A549 (cell line): ENCODE data around the gene PCYT2. TPM values are rescaled to one million over a fixed set of nuclear protein-coding genes. Genes with fewer than 3 reads are reported as not detected.

Experiments
- ATAC-seq, 2 experiments: fragments of 200-7000 bp in 1 of 2; fragments of >200 bp in 1 of 2; cut with Nextera tagmentation in 1 of 2; cut with Tn5 transposase in 1 of 2; 3 replicates each; pipeline versions ENCODE4 v1.8.0 to v1.9.1; 2018 to 2020; ENCODE audit warnings: mild to moderate bottlenecking in 1 of 2, moderate library complexity in 1 of 2
- CTCF ChIA-PET: fragments of 300-600 bp; sonication (Branson Sonifier 250); formaldehyde crosslinking; extraction: SDS; loops from one replicate; lab custom pipeline; 2021; ENCODE audit warnings: antibody characterized with exemption, inconsistent platforms; lab: Yijun Ruan, JAX
- POLR2A ChIA-PET: fragments of 350-600 bp; formaldehyde crosslinking; extraction: SDS; loops from one replicate; lab custom pipeline; 2021; ENCODE audit warnings: antibody characterized with exemption, inconsistent platforms; lab: Yijun Ruan, JAX
- DNase-seq, 2 experiments: peaks; one replicate each; pipeline versions ENCODE4 v3.0.0 to v3.0.0-alpha.2; 2011 to 2016; ENCODE audit warnings: low read depth in 1 of 2, low spot score in 1 of 2
- FAIRE-seq: peaks from 2 replicates; lab custom pipeline; 2011; peaks lifted over from hg19 to GRCh38; lab: Jason Lieb, UNC
- H3K27ac ChIP-seq, 2 experiments: fragments of >200 bp; sonication (Bioruptor Twin); formaldehyde crosslinking; 3 replicates each; pipeline ENCODE4 v1.5.1; 2016 to 2017
- H3K4me1 ChIP-seq: fragments of >200 bp; sonication (Bioruptor Twin); formaldehyde crosslinking; 3 replicates; pipeline ENCODE4 v1.6.1; 2016
- H3K4me2 ChIP-seq: fragments of >200 bp; sonication (Bioruptor Twin); formaldehyde crosslinking; 3 replicates; pipeline ENCODE4 v1.6.1; 2016
- H3K4me3 ChIP-seq: fragments of >200 bp; sonication (Bioruptor Twin); formaldehyde crosslinking; 3 replicates; pipeline ENCODE4 v1.5.1; 2016
- H3K9me3 ChIP-seq: fragments of >200 bp; sonication (Bioruptor Twin); formaldehyde crosslinking; 3 replicates; pipeline ENCODE4 v1.6.1; 2016
- BHLHE40 ChIP-seq: IDR thresholded peaks from 2 replicates; pipeline ENCODE4 v1.6.1; 2012; ENCODE audit warnings: low read depth, low read length, inconsistent platforms
- CBX2 ChIP-seq: fragments of 200-600 bp; sonication (generic); IDR thresholded peaks from 2 replicates; pipeline ENCODE4 v1.6.1; 2016; ENCODE audit warnings: low read depth, mild to moderate bottlenecking, borderline replicate concordance
- CBX8 ChIP-seq: fragments of 200-600 bp; sonication (generic); IDR thresholded peaks from 2 replicates; pipeline ENCODE4 v1.6.1; 2016
- CHD2 ChIP-seq: fragments of 150-350 bp; IDR thresholded peaks from 2 replicates; pipeline ENCODE4 v1.6.1; 2014; ENCODE audit warnings: low read length; ENCODE audit not compliant: partially characterized antibody
- CTCF ChIP-seq: fragments of >200 bp; sonication (Bioruptor Twin); formaldehyde crosslinking; IDR thresholded peaks from 3 replicates; pipeline ENCODE4 v1.5.1; 2016
- E2F6 ChIP-seq: IDR thresholded peaks from 2 replicates; pipeline ENCODE4 v1.6.1; 2012; ENCODE audit warnings: low read depth, borderline replicate concordance
- EHF ChIP-seq: fragments of 250-450 bp; sonication (Bioruptor Pico); IDR thresholded peaks from 2 replicates; pipeline ENCODE4 v1.5.0; 2020; ENCODE audit warnings: mild to moderate bottlenecking
- EHMT2 ChIP-seq: fragments of 200-600 bp; sonication (generic); IDR thresholded peaks from 2 replicates; pipeline ENCODE4 v1.6.1; 2016; ENCODE audit warnings: antibody characterized with exemption, low read depth, mild to moderate bottlenecking, moderate library complexity
- ELK1 ChIP-seq: fragments of 150-350 bp; IDR thresholded peaks from 2 replicates; pipeline ENCODE4 v1.6.1; 2014; ENCODE audit warnings: low read depth, mild to moderate bottlenecking, low read length
- EP300 ChIP-seq, 2 experiments: fragments of >200 bp; sonication (Bioruptor Twin); formaldehyde crosslinking; IDR thresholded peaks; 2 replicates in 1 of 2; 3 replicates in 1 of 2; pipeline ENCODE4 v1.6.1; 2016 to 2017
- ESRRA ChIP-seq: fragments of 150-350 bp; IDR thresholded peaks from 2 replicates; pipeline ENCODE4 v1.6.1; 2014; ENCODE audit warnings: mild to moderate bottlenecking, low read length, borderline replicate concordance
- FOSB ChIP-seq: fragments of 250-450 bp; sonication (Bioruptor Pico); IDR thresholded peaks from 2 replicates; pipeline ENCODE4 v1.5.0; 2020; ENCODE audit warnings: mild to moderate bottlenecking, moderate library complexity
- FOXS1 ChIP-seq: fragments of 250-450 bp; sonication (Bioruptor Pico); IDR thresholded peaks from 2 replicates; pipeline ENCODE4 v1.5.0; 2020; ENCODE audit warnings: mild to moderate bottlenecking, moderate library complexity
- GATA3 ChIP-seq: IDR thresholded peaks from 2 replicates; pipeline ENCODE4 v1.6.1; 2012; ENCODE audit warnings: borderline replicate concordance
- HES2 ChIP-seq: fragments of >200 bp; sonication (Bioruptor Twin); formaldehyde crosslinking; IDR thresholded peaks from 2 replicates; pipeline ENCODE4 v1.6.1; 2016
- HEYL ChIP-seq: fragments of 250-450 bp; sonication (Bioruptor Pico); IDR thresholded peaks from 2 replicates; pipeline ENCODE4 v1.8.0; 2021; ENCODE audit warnings: mild to moderate bottlenecking, moderate library complexity
- HOXB13 ChIP-seq: fragments of 250-450 bp; sonication (Bioruptor Pico); IDR thresholded peaks from 2 replicates; pipeline ENCODE4 v1.5.0; 2020; ENCODE audit warnings: low read depth, mild to moderate bottlenecking, moderate library complexity
- HOXB5 ChIP-seq: fragments of 250-450 bp; sonication (Bioruptor Pico); IDR thresholded peaks from 2 replicates; pipeline ENCODE4 v1.5.0; 2020; ENCODE audit warnings: mild to moderate bottlenecking, moderate library complexity
- JUN ChIP-seq, 2 experiments: fragments of >200 bp; sonication (Bioruptor Twin); formaldehyde crosslinking; IDR thresholded peaks; 2 replicates in 1 of 2; 3 replicates in 1 of 2; pipeline ENCODE4 v1.6.1; 2016 to 2017
- JUNB ChIP-seq: fragments of >200 bp; sonication (Bioruptor Twin); formaldehyde crosslinking; IDR thresholded peaks from 2 replicates; pipeline ENCODE4 v1.6.1; 2016
- KDM1A ChIP-seq: fragments of 200-600 bp; sonication (generic); IDR thresholded peaks from 2 replicates; pipeline ENCODE4 v1.6.1; 2016; ENCODE audit warnings: low read depth, mild to moderate bottlenecking
- KDM5A ChIP-seq: fragments of 200-600 bp; sonication (generic); IDR thresholded peaks from 2 replicates; pipeline ENCODE4 v1.6.1; 2016; ENCODE audit warnings: antibody characterized with exemption, mild to moderate bottlenecking
- MAX ChIP-seq: IDR thresholded peaks from 2 replicates; pipeline ENCODE4 v1.6.1; 2012
- MAZ ChIP-seq: fragments of 150-350 bp; IDR thresholded peaks from 2 replicates; pipeline ENCODE4 v1.6.1; 2014; ENCODE audit warnings: antibody characterized with exemption, low read depth, low read length, borderline replicate concordance
- NFE2L2 ChIP-seq: fragments of 150-350 bp; conservative IDR thresholded peaks from 2 replicates; pipeline ENCODE4 v1.6.1; 2014; ENCODE audit warnings: low read length
- NPAS2 ChIP-seq: fragments of 250-450 bp; sonication (Bioruptor Pico); IDR thresholded peaks from 2 replicates; pipeline ENCODE4 v1.8.0; 2022; ENCODE audit warnings: mild to moderate bottlenecking, moderate library complexity, borderline replicate concordance
- NR3C1 ChIP-seq: fragments of >200 bp; sonication (Bioruptor Twin); formaldehyde crosslinking; IDR thresholded peaks from 3 replicates; pipeline ENCODE4 v1.6.1; 2017
- PHF8 ChIP-seq: fragments of 200-600 bp; sonication (generic); IDR thresholded peaks from 2 replicates; pipeline ENCODE4 v1.6.1; 2016; ENCODE audit warnings: low read depth, mild to moderate bottlenecking, antibody characterized with exemption, moderate library complexity, borderline replicate concordance
- POLR2AphosphoS2 ChIP-seq: conservative IDR thresholded peaks from 2 replicates; pipeline ENCODE4 v1.6.1; 2012; ENCODE audit warnings: low read length, improper control_type of control experiment, inconsistent platforms
- RARB ChIP-seq: fragments of 250-450 bp; sonication (Bioruptor Pico); IDR thresholded peaks from 2 replicates; pipeline ENCODE4 v1.8.0; 2021; ENCODE audit warnings: mild to moderate bottlenecking, moderate library complexity
- SREBF2 ChIP-seq: fragments of 450-650 bp; IDR thresholded peaks from 2 replicates; pipeline ENCODE4 v1.6.1; 2014; ENCODE audit warnings: mild to moderate bottlenecking, moderate library complexity
- TFCP2L1 ChIP-seq: fragments of 250-450 bp; sonication (Bioruptor Pico); IDR thresholded peaks from 2 replicates; pipeline ENCODE4 v1.5.0; 2021; ENCODE audit warnings: mild to moderate bottlenecking
- ZC3H11A ChIP-seq: fragments of 450-650 bp; IDR thresholded peaks from 2 replicates; pipeline ENCODE4 v1.6.1; 2014; ENCODE audit warnings: antibody characterized with exemption, mild to moderate bottlenecking
- ZFP36 ChIP-seq: fragments of 450-650 bp; IDR thresholded peaks from 2 replicates; pipeline ENCODE4 v1.6.1; 2014; ENCODE audit warnings: borderline replicate concordance; ENCODE audit not compliant: partially characterized antibody
- ZSCAN20 ChIP-seq: fragments of 250-450 bp; sonication (Bioruptor Pico); IDR thresholded peaks from 2 replicates; pipeline ENCODE4 v1.8.0; 2022; ENCODE audit warnings: mild to moderate bottlenecking, moderate library complexity
- WGBS: methylation state at CpG from one replicate; pipeline ENCODE4 v1.1.6; 2017; ENCODE audit errors: missing lambda C conversion rate; 5-methylcytosine and 5-hydroxymethylcytosine counted together
- polyA plus RNA-seq, 4 experiments: library from polyadenylated mRNA; depleted of rRNA in 3 of 4; stranded (reverse); fragments of >200 nt; fragmentation: RNase III in 1 of 4; extraction: RNeasy Plus Mini Kit Qiagen cat#74134 plus additional on column Dnase treatment in 1 of 4; gene quantifications; 2 replicates in 3 of 4; 3 replicates in 1 of 4; pipeline ENCODE4 v1.2.3, GENCODE V29; 2011 to 2017

Gene PCYT2
- polyA plus RNA-seq, 2 of the 4 experiments (the other 2 are of a cell fraction) = 7.1 to 17.0 TPM

- Histone ChIP-seq H3K4me2 (no peak overlapping the region), H3K4me1 (peaks cover 6% of the 10 kb centered on the region; the same call in 2 of the 3 replicates), H3K27ac (no peak overlapping the region), H3K4me3 (no peak overlapping the region), H3K9me3 (no peaks in the 10 kb centered on the region)
- CTCF ChIA-PET = interaction anchor here (1.2 kb wide), 1 partner anchor 8 kb away, joined by 3 read pairs; no protein-coding TSS in a partner anchor
- no peak for ATAC-seq
- WGBS = 93% methylated on average over 5 of the region's 5 CpGs
- POLR2A ChIA-PET = interaction anchor here (1.4 kb wide), 1 partner anchor 9 kb away, joined by 5 read pairs; no protein-coding TSS in a partner anchor
- FAIRE-seq = no peak
- no peak for DNase-seq
- TF ChIP-seq EP300 (IDR thresholded peaks at IDR 0.05) (no peak), ELK1 (no peak), HOXB5 (CRISPR knock-in tag) (no peak), MAZ (no peak)
Measured at GRCh38 chr17:81877569-81877968, 33.6 kb downstream of the PCYT2 start.

GRCh38 chr17:81871387-81872230 lies 39.6 kb downstream of the PCYT2 start:
- ChIA-PET POLR2A (interaction anchor here (1.0 to 1.6 kb wide), 2 partner anchors 11 kb away, joined by 4 to 6 read pairs; partner anchors contain the start of gene P4HB), CTCF (interaction anchor here (0.6 to 8.6 kb wide), 7 partner anchors 11 to 171 kb away, joined by 3 to 126 read pairs (median 3); partner anchors contain the start of gene P4HB)
- Histone ChIP-seq H3K9me3 (no peaks in the 10 kb centered on the region), H3K4me3 (peak overlapping the region; percentile 99), H3K4me1 (peaks cover 41% of the 10 kb centered on the region), H3K4me2 (peak overlapping the region; percentile 97), H3K27ac (peak overlapping the region; percentile 97 to 100)
- DNase-seq (peak; percentile 95 to 96), FAIRE-seq (no peak), ATAC-seq (no peak)
- 33% methylated on average over 65 of the region's 86 CpGs for WGBS
- TF ChIP-seq HOXB13 (CRISPR knock-in tag) (peak; percentile 99), KDM5A (no peak), KDM1A (no peak), SREBF2 (no peak), TFCP2L1 (CRISPR knock-in tag) (peak; percentile 70; the same call in 1 of the 2 replicates), EP300 (IDR thresholded peaks at IDR 0.05) (no peak), CHD2 (no peak), CTCF (no peak; the same call in 2 of the 3 replicates), HES2 (no peak), CBX8 (no peak), ZSCAN20 (CRISPR knock-in tag) (peak; percentile 94), FOSB (no peak), MAZ (0 out of 2 replicates have a peak, but pooled peaks have one; percentile 66), ESRRA (no peak), FOXS1 (CRISPR knock-in tag) (peak; percentile 95), ZFP36 (no peak), POLR2AphosphoS2 (no peak), EHMT2 (no peak), RARB (no peak), BHLHE40 (peak; percentile 98), HEYL (CRISPR knock-in tag) (peak; percentile 98), JUN (IDR thresholded peaks at IDR 0.05) (peak; percentile 54 to 78; a peak in 3 of 5 replicates), E2F6 (peak; percentile 99), PHF8 (peak; percentile 95), JUNB (no peak), NFE2L2 (no peak), ZC3H11A (no peak), GATA3 (peak; percentile 24; the same call in 1 of the 2 replicates), MAX (peak; percentile 100), CBX2 (no peak), EHF (CRISPR knock-in tag) (peak; percentile 99), NPAS2 (CRISPR knock-in tag) (peak; percentile 90; the same call in 1 of the 2 replicates), NR3C1 (no peak)
